Measurements from ENCODE around the gene CCNL2. TPM values are rescaled to one million over a fixed set of nuclear protein-coding genes. Genes with fewer than 3 reads are reported as not detected.

CCNL2 gene
- total and polyA plus RNA-seq, 2 of the 13 experiments (the other 11 are each of a cell fraction or from before 2014, with no cell fraction given): 105 to 340 TPM

- TF ChIP-seq RARG (CRISPR knock-in tag; IDR thresholded peaks at IDR 0.05; ENCODE audit: low read depth): no peak
- no peak for TF ChIP-seq SP140L (CRISPR knock-in tag; IDR thresholded peaks at IDR 0.05; ENCODE audit: borderline replicate concordance)
- peak; percentile 79 for TF ChIP-seq RARA (CRISPR knock-in tag; IDR thresholded peaks at IDR 0.05)
- TF ChIP-seq, protein P1, sequence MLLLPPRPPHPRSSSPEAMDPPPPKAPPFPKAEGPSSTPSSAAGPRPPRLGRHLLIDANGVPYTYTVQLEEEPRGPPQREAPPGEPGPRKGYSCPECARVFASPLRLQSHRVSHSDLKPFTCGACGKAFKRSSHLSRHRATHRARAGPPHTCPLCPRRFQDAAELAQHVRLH (CRISPR knock-in tag; IDR thresholded peaks at IDR 0.05; ENCODE audit: borderline replicate concordance, low read depth): peak; percentile 50; the same call in 1 of the 2 replicates
- no peak for TF ChIP-seq YY1 (IDR thresholded peaks at IDR 0.05; ENCODE audit: insufficient read depth, insufficient replicate concordance, low read depth, low read length)
- TF ChIP-seq ZBTB4 (CRISPR knock-in tag; IDR thresholded peaks at IDR 0.05; ENCODE audit: borderline replicate concordance): no peak
- TF ChIP-seq FOXC1 (CRISPR knock-in tag; IDR thresholded peaks at IDR 0.05; ENCODE audit: borderline replicate concordance): 0 out of 2 replicates have a peak, but pooled peaks have one; percentile 12
- peak; percentile 53 to 65; a peak in 3 of 4 replicates for TF ChIP-seq NR2F1 (CRISPR knock-in tag; IDR thresholded peaks at IDR 0.05)
- no peak for TF ChIP-seq MTF1 (CRISPR knock-in tag; IDR thresholded peaks at IDR 0.05)
- TF ChIP-seq HNRNPK (IDR thresholded peaks at IDR 0.05; ENCODE audit: low read depth, low read length, poor library complexity, severe bottlenecking): peak; percentile 31
- no peak for TF ChIP-seq ZNF235 (CRISPR knock-in tag; IDR thresholded peaks at IDR 0.05; ENCODE audit: borderline replicate concordance)
- 0 out of 2 replicates have a peak, but pooled peaks have one; percentile 26 for TF ChIP-seq ZBED4 (CRISPR knock-in tag; IDR thresholded peaks at IDR 0.05; ENCODE audit: borderline replicate concordance)
- TF ChIP-seq, protein P2, sequence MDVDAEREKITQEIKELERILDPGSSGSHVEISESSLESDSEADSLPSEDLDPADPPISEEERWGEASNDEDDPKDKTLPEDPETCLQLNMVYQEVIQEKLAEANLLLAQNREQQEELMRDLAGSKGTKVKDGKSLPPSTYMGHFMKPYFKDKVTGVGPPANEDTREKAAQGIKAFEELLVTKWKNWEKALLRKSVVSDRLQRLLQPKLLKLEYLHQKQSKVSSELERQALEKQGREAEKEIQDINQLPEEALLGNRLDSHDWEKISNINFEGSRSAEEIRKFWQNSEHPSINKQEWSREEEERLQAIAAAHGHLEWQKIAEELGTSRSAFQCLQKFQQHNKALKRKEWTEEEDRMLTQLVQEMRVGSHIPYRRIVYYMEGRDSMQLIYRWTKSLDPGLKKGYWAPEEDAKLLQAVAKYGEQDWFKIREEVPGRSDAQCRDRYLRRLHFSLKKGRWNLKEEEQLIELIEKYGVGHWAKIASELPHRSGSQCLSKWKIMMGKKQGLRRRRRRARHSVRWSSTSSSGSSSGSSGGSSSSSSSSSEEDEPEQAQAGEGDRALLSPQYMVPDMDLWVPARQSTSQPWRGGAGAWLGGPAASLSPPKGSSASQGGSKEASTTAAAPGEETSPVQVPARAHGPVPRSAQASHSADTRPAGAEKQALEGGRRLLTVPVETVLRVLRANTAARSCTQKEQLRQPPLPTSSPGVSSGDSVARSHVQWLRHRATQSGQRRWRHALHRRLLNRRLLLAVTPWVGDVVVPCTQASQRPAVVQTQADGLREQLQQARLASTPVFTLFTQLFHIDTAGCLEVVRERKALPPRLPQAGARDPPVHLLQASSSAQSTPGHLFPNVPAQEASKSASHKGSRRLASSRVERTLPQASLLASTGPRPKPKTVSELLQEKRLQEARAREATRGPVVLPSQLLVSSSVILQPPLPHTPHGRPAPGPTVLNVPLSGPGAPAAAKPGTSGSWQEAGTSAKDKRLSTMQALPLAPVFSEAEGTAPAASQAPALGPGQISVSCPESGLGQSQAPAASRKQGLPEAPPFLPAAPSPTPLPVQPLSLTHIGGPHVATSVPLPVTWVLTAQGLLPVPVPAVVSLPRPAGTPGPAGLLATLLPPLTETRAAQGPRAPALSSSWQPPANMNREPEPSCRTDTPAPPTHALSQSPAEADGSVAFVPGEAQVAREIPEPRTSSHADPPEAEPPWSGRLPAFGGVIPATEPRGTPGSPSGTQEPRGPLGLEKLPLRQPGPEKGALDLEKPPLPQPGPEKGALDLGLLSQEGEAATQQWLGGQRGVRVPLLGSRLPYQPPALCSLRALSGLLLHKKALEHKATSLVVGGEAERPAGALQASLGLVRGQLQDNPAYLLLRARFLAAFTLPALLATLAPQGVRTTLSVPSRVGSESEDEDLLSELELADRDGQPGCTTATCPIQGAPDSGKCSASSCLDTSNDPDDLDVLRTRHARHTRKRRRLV (CRISPR knock-in tag; IDR thresholded peaks at IDR 0.05): peak; percentile 40; the same call in 1 of the 2 replicates
Observed at GRCh38 chr1:1430114-1430982, 31.2 kb upstream of the CCNL2 start (continued).
